Pancreas (tissue), 10 donors: Measurements from ENCODE around the gene FASN. TPM values are rescaled to one million over a fixed set of nuclear protein-coding genes. Genes with fewer than 3 reads are reported as not detected.

Experiments
- ATAC-seq, 4 donors: fragments of 200-7000 bp; cut with Tn5 transposase; one replicate each; pipeline versions ENCODE4 v1.8.0 to v1.9.1; 2020; ENCODE audit warnings: mild to moderate bottlenecking in 4 of 4, moderate library complexity in 4 of 4
- DNase-seq, 6 donors: peaks; one replicate each; pipeline ENCODE4 v3.0.0-alpha.2; 2020
- FAIRE-seq: peaks from 2 replicates; lab custom pipeline; 2012; peaks lifted over from hg19 to GRCh38; lab: Jason Lieb, UNC
- H3K27ac ChIP-seq, 4 donors: fragments of 200-600 bp; sonication (generic); 1 replicate in 3 of 4; 2 replicates in 1 of 4; pipeline versions ENCODE4 v1.5.0 to v1.8.0; 2020
- H3K27me3 ChIP-seq, 4 donors: fragments of 200-600 bp; one replicate each; pipeline ENCODE4 v1.8.0; 2021
- H3K36me3 ChIP-seq, 3 donors: fragments of 200-600 bp; sonication (generic) in 1 of 3; one replicate each; pipeline versions ENCODE4 v1.5.0 to v1.8.0; 2020 to 2021
- H3K4me1 ChIP-seq, 3 donors: fragments of 200-600 bp; one replicate each; pipeline ENCODE4 v1.8.0; 2021
- H3K4me3 ChIP-seq, 4 donors: fragments of 200-600 bp; sonication (generic) in 2 of 4; one replicate each; pipeline versions ENCODE4 v1.5.0 to v1.8.0; 2020 to 2021
- H3K9me3 ChIP-seq, 4 donors: fragments of 200-600 bp; one replicate each; pipeline ENCODE4 v1.8.0; 2021
- WGBS, 2 donors: extraction: QIAGEN DNeasy Blood & Tissue Kit; methylation state at CpG; one replicate each; pipeline ENCODE4 v1.1.7; 2013; 5-methylcytosine and 5-hydroxymethylcytosine counted together
- intact Hi-C, 3 donors: fragments of 100-400 bp; cut with DNase I; formaldehyde crosslinking; loops; one replicate each; pipeline versions ENCODE4 v1.11.1 to v1.14.2; 2022
- polyA plus RNA-seq, 2 donors: library from polyadenylated mRNA; stranded (reverse); fragments of 200-250 nt; gene quantifications; one replicate each; pipeline ENCODE4 v1.2.3, GENCODE V29; 2013
- total RNA-seq, 6 donors: library from RNA; stranded (reverse); fragmentation: NEBNext Ultra II Directional in 4 of 6; extraction: Animal tissue kit (Norgen Biotek cat#: 25700) in 4 of 6; gene quantifications; one replicate each; pipeline versions ENCODE4 v1.2.1 to v1.2.4, GENCODE V29; 2021 to 2023
- TF ChIP-seq, protein P1 (sequence below), 4 donors: fragments of 200-600 bp; sonication (generic) in 3 of 4; IDR thresholded peaks; one replicate each; pipeline versions ENCODE4 v1.5.0 to v1.8.0; 2021; ENCODE audit warnings: antibody characterized with exemption in 4 of 4
- donor health status: healthy with polysubstance abuse.
- donor health status: DM: no; HTN: no; CAD: no; lungs with moderate emphysema.
- donor health status: DM: no; HTN: no; CAD: no.
- donor health status: control.
- donor health status: control.
- donor health status: Bipolar disorder and iron deficiency.
- donor health status: DM: yes; HTN: yes; CAD: no.
- donor health status: DM: no; HTN: no; CAD: no.
- donor health status: DM: no; HTN: no; CAD: no.
- donor health status: DM: yes; HTN: yes; CAD: no.

Gene FASN
- total and polyA plus RNA-seq, 8 donors, result 12.4 to 69.4 (median 31.7) TPM

GRCh38 chr17:82114447-82114846 is 16.4 kb upstream of the FASN start:
- Histone ChIP-seq H3K27ac (no peak overlapping the region), H3K4me1 (no peaks in the 10 kb centered on the region), H3K36me3 (no peaks in the 10 kb centered on the region), H3K27me3 (no peaks in the 10 kb centered on the region), H3K9me3 (no peaks in the 10 kb centered on the region), H3K4me3 (no peak overlapping the region)
- TF ChIP-seq, protein P1, sequence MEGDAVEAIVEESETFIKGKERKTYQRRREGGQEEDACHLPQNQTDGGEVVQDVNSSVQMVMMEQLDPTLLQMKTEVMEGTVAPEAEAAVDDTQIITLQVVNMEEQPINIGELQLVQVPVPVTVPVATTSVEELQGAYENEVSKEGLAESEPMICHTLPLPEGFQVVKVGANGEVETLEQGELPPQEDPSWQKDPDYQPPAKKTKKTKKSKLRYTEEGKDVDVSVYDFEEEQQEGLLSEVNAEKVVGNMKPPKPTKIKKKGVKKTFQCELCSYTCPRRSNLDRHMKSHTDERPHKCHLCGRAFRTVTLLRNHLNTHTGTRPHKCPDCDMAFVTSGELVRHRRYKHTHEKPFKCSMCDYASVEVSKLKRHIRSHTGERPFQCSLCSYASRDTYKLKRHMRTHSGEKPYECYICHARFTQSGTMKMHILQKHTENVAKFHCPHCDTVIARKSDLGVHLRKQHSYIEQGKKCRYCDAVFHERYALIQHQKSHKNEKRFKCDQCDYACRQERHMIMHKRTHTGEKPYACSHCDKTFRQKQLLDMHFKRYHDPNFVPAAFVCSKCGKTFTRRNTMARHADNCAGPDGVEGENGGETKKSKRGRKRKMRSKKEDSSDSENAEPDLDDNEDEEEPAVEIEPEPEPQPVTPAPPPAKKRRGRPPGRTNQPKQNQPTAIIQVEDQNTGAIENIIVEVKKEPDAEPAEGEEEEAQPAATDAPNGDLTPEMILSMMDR (IDR thresholded peaks at IDR 0.05), result no peak
- intact Hi-C loops, result no loop called here
- no peak for ATAC-seq
- DNase-seq, result peak in 1 of 6 donors; percentile 47
- 94 to 95% methylated on average over 10 of the region's 10 CpGs for WGBS, 2 donors
- FAIRE-seq, result no peak

DNA sequence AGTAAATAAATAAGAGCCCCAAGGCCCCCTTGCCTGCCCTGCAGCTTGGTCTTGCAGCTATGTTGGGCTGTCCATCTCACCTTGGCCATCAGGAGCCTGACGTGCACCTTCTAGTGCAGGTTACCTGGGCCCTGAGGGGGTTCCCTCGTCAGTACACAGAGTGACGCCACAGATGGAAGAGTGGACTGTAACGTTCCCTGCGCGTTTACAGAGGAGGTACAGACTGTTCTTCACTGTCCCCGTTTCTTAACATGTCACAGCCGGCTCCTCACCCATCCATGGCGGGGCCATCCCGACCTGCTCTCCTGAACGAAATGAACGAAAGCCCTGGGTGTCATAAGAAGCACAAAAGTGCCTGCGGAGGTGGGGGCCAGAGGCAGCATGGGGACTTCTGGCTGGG is 15.9 kb upstream of the FASN start:
- TF ChIP-seq, protein P1 (IDR thresholded peaks at IDR 0.05), result no peak
- intact Hi-C loops, result no loop called here
- no peaks in the 10 kb centered on the region for H3K4me1 ChIP-seq
- 89 to 92% methylated on average over 13 of the region's 13 CpGs for WGBS, 2 donors
- no peak overlapping the region for H3K27ac ChIP-seq
- no peak for FAIRE-seq
- no peaks in the 10 kb centered on the region for H3K9me3 ChIP-seq
- no peak for DNase-seq
- no peaks in the 10 kb centered on the region for H3K27me3 ChIP-seq
- ATAC-seq, result no peak
- no peaks in the 10 kb centered on the region for H3K36me3 ChIP-seq
- no peak overlapping the region for H3K4me3 ChIP-seq

DNA sequence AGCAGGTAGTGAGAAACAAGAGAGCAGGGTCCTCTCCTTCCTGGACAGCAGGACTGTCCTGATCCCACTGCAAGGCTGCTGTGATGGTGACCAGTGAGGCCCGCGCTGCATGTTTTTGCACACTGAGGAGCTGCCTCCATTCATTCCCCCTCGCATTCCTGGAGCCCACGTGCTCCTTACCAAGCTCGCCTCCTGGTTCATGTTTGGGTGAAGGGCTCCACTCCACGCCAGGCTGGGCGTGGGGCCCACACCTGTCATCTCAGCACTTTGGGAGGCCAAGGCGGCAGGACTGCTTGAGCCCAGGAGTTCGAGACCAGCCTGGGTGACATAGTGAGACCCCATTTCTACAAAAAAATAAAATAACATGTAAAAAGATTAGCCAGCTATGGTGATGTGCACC is 15.4 kb upstream of the FASN start:
- no peaks in the 10 kb centered on the region for H3K9me3 ChIP-seq
- intact Hi-C loops, result no loop called here
- TF ChIP-seq, protein P1 (IDR thresholded peaks at IDR 0.05), result no peak
- FAIRE-seq, result no peak
- no peaks in the 10 kb centered on the region for H3K36me3 ChIP-seq
- no peak overlapping the region for H3K4me3 ChIP-seq
- H3K4me1 ChIP-seq, result no peaks in the 10 kb centered on the region
- H3K27ac ChIP-seq, result no peak overlapping the region
- 92% methylated on average over 9 of the region's 9 CpGs for WGBS, 2 donors
- no peak for ATAC-seq
- no peaks in the 10 kb centered on the region for H3K27me3 ChIP-seq
- no peak for DNase-seq

DNA sequence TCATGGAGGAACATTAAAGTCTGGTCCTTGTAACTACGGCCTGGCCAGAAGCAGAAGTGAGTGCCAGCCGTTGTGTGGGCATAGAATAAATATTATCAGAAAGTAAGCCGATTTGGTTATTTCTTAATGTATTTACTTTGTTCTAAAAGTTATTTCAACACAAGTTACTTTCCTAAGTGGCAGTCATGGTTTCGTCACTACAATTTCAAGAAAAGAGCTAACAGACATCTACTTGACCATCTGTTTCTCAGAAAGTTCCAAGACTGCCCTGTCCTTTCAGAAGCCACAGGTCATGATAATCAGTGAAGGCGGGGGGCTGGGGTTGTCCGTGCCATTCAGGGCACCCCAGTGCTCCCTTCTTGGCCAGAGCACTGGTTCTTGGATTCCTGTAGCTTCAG is 14.9 kb upstream of the FASN start:
- intact Hi-C loops, result no loop called here
- H3K27me3 ChIP-seq, result no peaks in the 10 kb centered on the region
- FAIRE-seq (no peak), DNase-seq (no peak), ATAC-seq (no peak)
- H3K27ac ChIP-seq, result no peak overlapping the region
- H3K36me3 ChIP-seq, result no peaks in the 10 kb centered on the region
- H3K4me3 ChIP-seq, result no peak overlapping the region
- 76 to 87% methylated on average over 6 of the region's 6 CpGs for WGBS, 2 donors
- H3K9me3 ChIP-seq, result no peaks in the 10 kb centered on the region
- H3K4me1 ChIP-seq, result no peaks in the 10 kb centered on the region
- TF ChIP-seq, protein P1 (IDR thresholded peaks at IDR 0.05), result no peak

DNA sequence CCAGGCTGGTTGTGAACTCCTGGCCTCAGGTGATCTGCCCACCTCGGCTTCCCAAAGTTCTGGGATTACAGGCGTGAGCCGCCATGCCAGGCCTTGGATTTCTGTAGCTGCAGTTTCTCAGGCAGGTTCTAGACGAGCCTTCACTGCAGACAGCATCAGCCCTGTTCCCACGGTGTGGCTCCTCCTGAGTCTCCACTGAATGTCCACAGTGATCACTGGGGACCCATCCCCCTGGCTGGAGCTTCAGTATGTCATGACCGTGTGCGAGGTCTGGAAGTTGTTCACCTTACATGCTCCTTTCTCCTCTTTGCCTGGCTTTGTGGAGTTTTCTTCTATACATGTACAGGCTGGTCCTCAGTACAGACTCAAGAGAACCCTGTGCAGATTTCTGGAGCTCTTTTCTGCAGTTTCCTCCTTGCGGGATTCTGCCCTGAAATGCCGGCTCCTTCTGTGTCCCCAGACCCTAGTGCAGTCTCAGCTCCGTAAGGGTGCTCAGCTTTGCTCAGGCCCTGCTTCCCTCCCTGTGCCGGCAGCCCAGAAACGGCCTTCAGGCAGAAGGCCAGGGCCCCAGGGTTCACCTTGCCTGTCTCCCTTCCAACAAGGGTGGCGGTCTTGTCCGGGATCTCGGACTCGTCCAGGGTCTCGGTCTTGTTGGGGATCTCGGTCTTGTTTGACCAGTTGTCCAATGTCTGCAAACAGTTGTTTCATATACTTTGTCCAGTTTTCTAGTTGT is 14.3 kb upstream of the FASN start:
- intact Hi-C loops, result no loop called here
- H3K27ac ChIP-seq, result no peak overlapping the region

More for the DNA sequence above, 14.3 kb upstream of the FASN start:
- DNase-seq (no peak), ATAC-seq (no peak), FAIRE-seq (no peak)
- no peaks in the 10 kb centered on the region for H3K9me3 ChIP-seq
- 89 to 92% methylated on average over 18 of the region's 18 CpGs for WGBS, 2 donors
- TF ChIP-seq, protein P1 (IDR thresholded peaks at IDR 0.05), result no peak
- H3K27me3 ChIP-seq, result no peaks in the 10 kb centered on the region
- no peak overlapping the region for H3K4me3 ChIP-seq
- H3K36me3 ChIP-seq, result no peaks in the 10 kb centered on the region
- no peaks in the 10 kb centered on the region for H3K4me1 ChIP-seq
